Measurements from ENCODE around the gene DSN1. TPM values are rescaled to one million over a fixed set of nuclear protein-coding genes. Genes with fewer than 3 reads are reported as not detected.

Gene DSN1
- total RNA-seq, 1 experiment from 2014 or later = 27.9 TPM

DNA sequence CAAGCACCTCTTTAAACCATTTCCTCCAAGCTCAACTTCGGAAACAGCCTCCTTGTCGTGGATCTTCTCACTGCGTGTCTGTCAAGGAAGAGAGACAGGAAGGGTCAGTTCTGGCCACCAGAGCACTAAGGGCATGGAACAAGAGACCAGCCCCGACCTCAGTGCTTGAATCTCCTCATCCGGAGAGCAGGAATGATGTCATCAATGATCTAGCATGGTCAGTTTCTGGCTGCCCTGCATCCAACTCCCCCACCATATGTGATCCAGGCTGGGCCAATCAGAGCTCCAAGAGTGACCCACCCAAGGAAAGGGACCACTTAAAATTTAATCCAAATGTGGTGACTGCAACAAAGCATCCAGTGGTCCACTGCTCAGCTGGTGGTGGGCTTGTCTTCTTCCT lies 23.3 kb upstream of the DSN1 start:
- intact Hi-C loops (cut with micrococcal nuclease) = no loop called here
- no peak overlapping the region for H2AFZ ChIP-seq (ENCODE audit: low read depth, low read length, poor library complexity, severe bottlenecking)
- DNase-seq (ENCODE audit: low read depth, low spot score) (no peak), ATAC-seq (no peak)
- ChIA-PET CTCF (interaction anchor here (1.4 kb wide), 1 partner anchor 12 kb away, joined by 5 read pairs; no protein-coding TSS in a partner anchor), POLR2A (no interaction called here), RAD21 (ENCODE audit: low non-redundant PET in 1 of 2, low total read pairs in 2 of 2, uncharacterized antibody in 2 of 2, unreplicated experiment in 2 of 2) (no interaction called here)
- H3K27me3 ChIP-seq (ENCODE audit: insufficient read depth, low read length) = no peaks in the 10 kb centered on the region
- H3K9me2 ChIP-seq (ENCODE audit: insufficient read depth) = no peaks in the 10 kb centered on the region
- no peak overlapping the region for H3K4me2 ChIP-seq (ENCODE audit: low read length)
- no peak overlapping the region for H3K9ac ChIP-seq (ENCODE audit: low read length)
- H3K4me1 ChIP-seq (ENCODE audit: control insufficient read depth in 1 of 2, insufficient read depth in 2 of 2, low read length in 2 of 2) = peaks cover 0 to 2% of the 10 kb centered on the region in 2 experiments; a peak in 1 of 4 replicates
- no peaks in the 10 kb centered on the region for H4K20me1 ChIP-seq (ENCODE audit: insufficient read depth)
- TF ChIP-seq ZFX (IDR thresholded peaks at IDR 0.05) (no peak), EGR1 (IDR thresholded peaks at IDR 0.05; ENCODE audit: low read depth) (no peak), RAD21 (IDR thresholded peaks at IDR 0.05; ENCODE audit: low read depth) (no peak), EZH2phosphoT487 (IDR thresholded peaks at IDR 0.05; ENCODE audit: borderline replicate concordance) (no peak), CEBPB (IDR thresholded peaks at IDR 0.05; ENCODE audit: low read depth) (no peak), POLR2A (IDR thresholded peaks at IDR 0.05; ENCODE audit: borderline replicate concordance, extremely low read depth, insufficient read depth, insufficient read length) (no peak), REST (IDR thresholded peaks at IDR 0.05; ENCODE audit: low read depth) (no peak), ZBTB33 (IDR thresholded peaks at IDR 0.05; ENCODE audit: extremely low read depth, insufficient replicate concordance, low read length) (no peak), SRF (IDR thresholded peaks at IDR 0.05; ENCODE audit: low read depth) (no peak), FOSL1 (IDR thresholded peaks at IDR 0.05; ENCODE audit: low read depth) (no peak), TCF7L2 (IDR thresholded peaks at IDR 0.05; ENCODE audit: borderline replicate concordance, extremely low read depth, insufficient read depth, insufficient read length) (no peak), JUND (IDR thresholded peaks at IDR 0.05) (no peak)
- TF ChIP-seq, protein P1, sequence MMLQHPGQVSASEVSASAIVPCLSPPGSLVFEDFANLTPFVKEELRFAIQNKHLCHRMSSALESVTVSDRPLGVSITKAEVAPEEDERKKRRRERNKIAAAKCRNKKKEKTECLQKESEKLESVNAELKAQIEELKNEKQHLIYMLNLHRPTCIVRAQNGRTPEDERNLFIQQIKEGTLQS (IDR thresholded peaks at IDR 0.05) = no peak
- TF ChIP-seq, protein P2, sequence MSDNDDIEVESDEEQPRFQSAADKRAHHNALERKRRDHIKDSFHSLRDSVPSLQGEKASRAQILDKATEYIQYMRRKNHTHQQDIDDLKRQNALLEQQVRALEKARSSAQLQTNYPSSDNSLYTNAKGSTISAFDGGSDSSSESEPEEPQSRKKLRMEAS (IDR thresholded peaks at IDR 0.05) = no peak
- peaks cover 26 to 28% of the 10 kb centered on the region in 2 experiments for H3K36me3 ChIP-seq (ENCODE audit: control insufficient read depth in 1 of 2, insufficient read depth in 2 of 2, low read length in 2 of 2)
- H3K4me3 ChIP-seq (replicated peaks in 1 of 2; ENCODE audit: low read depth in 1 of 2, low read length in 2 of 2) = no peak overlapping the region
- H3K79me2 ChIP-seq (ENCODE audit: insufficient read depth, low read length) = no peaks in the 10 kb centered on the region
- no TSS peak for BruUV-seq (replicated peaks)
- no peaks in the 10 kb centered on the region for H3K9me3 ChIP-seq (ENCODE audit: control insufficient read depth in 1 of 2, insufficient read depth in 1 of 2, low read depth in 1 of 2, low read length in 2 of 2)
- H3K27ac ChIP-seq (ENCODE audit: low read depth, low read length) = no peak overlapping the region
